ENCODE measurements around the gene CDK4. TPM values are rescaled to one million over a fixed set of nuclear protein-coding genes. Genes with fewer than 3 reads are reported as not detected.

Gene CDK4
- total RNA-seq, 1 experiment from 2014 or later, result 116 TPM

DNA sequence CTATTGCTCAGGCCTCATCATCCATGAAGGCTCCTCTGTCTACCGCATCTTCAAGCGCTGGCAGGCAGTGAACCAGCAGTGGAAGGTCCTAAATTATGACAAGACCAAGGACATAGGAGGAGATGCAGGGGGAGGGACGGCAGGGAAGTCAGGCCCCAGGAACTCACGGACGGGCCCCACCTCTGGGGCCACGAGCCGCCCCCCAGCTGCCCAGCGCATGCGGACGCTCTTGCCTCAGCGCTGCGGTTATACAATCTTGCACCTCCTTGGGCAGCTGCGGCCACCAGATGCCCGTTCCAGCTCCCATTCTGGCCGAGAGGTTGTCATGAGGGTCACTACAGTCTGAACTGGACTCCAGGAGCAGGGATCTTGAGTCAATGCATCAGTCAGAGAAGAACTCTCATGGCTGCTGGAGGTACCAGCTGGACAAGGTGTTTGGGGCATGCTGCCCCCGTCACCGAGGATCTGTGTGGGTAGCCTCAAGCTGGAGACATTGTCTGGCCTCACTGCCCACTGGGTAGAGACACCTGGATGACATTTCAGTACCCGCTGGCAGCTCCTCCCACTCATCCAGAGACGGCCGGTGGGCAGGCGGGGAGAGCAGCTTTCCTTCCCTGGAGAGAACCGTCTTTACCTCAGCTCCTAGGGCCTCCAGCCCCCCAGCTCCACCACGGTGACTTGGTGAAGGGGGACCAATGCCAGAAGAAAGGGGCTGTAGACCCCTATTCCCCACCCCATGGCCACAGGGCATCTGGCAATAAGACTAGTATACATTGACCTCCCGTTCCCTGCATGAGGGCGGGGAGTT, 6.6 kb upstream of the CDK4 start:
- DNase-seq (ENCODE audit: extremely low read depth, low read depth), result no peak

DNA sequence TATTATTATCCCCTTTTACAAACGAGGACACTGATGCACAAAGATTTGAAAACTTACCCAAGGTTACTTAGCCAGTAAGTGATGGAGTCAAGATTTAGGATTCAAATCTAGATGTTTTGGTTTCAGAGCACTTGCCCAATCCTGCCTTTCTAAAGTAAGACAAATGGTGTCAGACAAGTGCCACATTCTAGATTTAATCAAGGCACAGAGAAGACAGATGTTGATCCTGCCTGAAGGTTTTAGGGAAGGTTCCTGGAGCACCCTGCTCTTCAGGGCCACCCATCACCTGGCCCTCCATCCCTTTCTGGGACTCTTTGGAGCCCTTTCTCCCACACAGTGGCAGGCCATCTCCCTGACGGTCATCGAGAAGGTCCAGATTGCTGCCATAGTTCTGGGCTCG, 5.7 kb upstream of the CDK4 start:
- no peak for DNase-seq (ENCODE audit: extremely low read depth, low read depth)

DNA sequence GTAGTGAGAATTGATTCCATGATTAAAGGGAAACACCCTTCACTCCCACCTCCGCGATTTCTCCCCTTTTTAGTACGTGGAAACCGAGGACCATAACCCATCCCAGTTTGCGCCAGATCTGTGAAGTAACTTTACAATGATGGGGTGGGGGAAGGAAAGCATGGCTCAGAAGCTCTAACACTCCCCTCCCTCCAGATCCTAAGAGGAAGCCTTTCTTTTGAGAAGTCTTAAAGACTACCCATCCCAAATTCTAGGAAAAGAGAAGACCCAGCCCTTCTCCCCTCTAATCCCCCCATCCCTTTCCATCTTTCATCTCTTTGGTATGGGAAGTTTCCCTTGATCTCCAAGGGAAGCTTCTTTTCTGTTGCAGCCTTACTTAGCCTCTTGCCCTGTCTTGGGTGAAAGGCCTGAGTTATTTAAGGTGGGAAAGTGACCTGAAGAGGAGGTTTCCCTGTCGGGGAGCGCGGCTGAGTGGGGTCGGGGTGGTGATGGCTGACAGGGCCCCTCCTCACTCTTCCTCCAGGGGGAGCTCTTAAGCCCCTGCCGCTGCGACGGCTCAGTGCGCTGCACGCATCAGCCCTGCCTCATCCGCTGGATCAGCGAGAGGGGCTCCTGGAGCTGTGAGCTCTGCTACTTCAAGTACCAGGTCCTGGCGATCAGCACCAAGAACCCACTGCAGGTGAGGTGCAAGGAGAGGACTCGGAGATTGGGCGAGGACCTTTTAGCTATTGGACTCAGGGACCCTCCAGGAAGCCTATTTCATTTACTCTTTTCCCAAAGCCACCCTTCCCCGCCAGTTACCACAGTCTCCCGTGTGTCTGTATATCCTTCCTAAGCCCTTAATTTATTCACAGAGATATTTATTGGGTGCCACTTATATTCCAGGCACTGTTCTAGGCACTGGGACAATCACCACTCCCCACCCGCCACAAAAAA, 4.6 kb upstream of the CDK4 start:
- no peak for DNase-seq (ENCODE audit: extremely low read depth, low read depth)

DNA sequence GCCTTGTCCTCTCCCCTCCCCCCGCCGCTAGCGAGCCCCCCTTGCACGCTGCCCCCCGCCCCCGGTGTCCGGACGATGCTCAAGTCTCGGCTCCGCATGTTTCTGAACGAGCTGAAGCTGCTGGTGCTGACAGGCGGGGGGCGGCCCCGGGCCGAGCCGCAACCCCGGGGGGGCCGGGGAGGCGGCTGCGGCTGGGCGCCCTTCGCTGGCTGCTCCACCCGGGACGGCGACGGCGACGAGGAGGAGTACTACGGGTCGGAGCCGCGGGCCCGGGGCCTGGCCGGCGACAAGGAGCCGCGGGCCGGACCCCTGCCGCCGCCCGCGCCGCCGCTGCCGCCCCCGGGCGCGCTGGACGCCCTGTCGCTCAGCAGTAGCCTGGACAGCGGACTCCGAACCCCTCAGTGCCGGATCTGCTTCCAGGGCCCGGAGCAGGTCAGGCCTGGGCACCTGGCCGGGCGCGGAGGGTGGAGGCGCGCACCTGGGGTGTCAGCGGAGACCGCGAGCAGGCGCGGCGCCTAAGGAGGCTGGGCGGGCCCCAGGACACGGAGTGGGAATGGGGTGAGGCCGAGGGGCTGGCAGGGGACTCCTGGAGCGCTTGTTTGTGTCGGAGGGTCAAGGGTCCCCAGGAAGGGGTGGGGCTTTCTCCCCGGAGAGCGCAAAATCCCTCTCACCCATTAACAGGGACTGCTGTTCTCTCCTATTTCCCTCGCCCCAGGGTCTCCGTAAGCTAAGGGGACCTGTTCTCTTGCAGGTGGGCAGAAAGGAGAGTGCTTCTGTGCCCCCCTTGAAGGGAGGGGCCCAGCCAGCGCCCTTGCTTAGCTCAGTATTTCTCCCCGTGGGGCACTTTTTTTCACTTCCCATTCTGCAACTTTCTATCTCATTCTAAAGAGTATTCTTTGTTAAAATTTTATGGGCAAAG, 3.6 kb upstream of the CDK4 start:
- DNase-seq (ENCODE audit: extremely low read depth, low read depth), result no peak

DNA sequence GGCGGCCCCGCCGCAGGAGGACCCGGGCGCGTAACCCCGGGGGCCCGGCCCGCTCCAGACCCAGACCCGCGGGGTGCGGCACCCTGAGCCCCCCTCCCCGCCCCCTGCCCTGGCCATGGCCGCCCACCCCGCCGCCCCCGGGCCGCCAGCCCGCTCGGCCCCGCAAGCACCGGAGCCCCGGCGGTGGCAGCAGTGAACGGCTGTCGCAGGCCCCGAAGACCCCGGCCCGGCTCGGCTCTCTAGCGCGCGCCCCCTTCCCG, 3.0 kb upstream of the CDK4 start:
- DNase-seq (ENCODE audit: extremely low read depth, low read depth), result no peak

DNA sequence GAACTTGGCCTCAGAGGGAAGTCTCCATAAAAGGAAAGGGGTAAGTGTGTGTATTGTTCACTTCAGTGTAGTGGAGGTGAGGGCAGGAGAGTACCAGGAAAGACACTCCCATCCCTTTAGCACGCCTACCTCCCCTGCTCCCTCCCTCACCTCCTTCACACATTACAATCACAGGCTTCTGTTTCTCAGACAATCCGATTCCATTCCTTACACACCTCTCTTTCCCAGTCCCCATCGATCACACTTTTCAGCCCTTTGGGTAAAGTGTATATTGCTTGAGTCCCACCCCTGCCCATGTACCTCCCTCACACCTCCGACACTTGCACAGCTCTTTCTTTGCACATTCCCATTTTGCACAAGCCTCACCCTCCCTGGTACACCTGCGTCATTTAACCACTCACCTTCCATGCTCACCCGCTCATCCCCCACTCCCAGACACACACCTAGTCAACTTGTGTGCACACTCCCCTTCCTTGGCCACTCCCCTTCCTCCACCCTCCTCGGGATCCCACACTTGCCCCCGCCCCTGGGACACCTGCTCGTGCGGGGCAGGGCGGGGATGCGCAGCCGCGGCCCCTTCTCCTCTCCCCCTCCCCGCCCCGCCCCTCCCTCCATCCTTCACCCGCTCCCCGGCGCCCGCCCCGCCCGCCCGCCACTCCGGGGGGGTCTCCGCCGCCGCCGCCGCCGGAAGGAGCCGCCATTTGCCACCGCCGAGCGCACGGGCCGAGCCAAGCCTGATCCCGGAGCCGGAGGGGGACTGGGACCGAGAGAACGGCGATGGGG, 2.5 kb upstream of the CDK4 start, which contains the start of gene MARCHF9:
Gene MARCHF9, plus strand, starts transcription at position 693 of the 783 bp plus-strand sequence. CDS start 426 bp downstream, outside the sequence.
- DNase-seq (ENCODE audit: extremely low read depth, low read depth), result no peak

DNA sequence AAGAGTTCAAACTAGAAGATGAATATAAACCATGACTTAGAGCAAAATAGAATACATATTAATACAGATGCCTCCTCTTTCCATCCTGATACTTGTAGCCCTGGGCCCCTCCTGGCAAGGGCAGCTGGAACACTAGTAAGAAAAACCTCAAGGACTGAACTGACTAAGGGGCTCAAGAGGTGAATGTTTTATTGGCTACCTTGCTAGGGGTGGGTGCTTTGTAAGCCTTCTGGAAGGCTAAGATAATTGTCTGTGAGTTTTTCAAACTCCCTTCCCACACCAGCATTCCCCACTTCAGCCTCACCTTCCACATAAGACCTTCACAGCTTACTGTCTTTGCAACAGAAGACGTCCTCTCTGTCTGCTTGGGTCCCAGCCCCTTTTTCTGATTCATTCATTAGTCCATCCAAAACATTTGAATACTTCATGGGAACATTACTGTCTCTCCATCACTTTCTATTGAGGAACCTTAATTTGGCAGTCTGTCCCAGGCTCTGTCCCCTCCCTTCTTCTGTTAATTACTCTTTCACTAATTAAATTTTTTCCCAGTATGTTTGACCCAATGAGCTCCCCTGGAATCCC, 1.7 kb upstream of the CDK4 start:
- DNase-seq (ENCODE audit: extremely low read depth, low read depth), result no peak

DNA sequence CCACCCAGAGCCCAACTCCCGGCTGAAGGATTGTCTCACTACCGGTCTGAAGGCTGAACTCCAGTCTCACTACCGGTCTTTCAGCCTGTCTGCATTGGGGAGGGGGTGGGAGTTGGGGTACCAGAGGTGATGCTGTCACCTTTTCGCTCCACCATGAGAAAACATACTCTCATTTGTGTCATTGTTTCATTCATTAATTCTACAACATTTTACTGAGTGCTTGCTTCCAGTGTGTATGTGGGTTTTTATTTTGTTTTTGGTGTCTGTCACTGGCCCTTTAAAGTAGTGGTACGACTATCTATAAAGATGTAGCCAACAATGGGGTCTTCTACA, 524 bp upstream of the CDK4 start:
- no peak for DNase-seq (ENCODE audit: extremely low read depth, low read depth)

DNA sequence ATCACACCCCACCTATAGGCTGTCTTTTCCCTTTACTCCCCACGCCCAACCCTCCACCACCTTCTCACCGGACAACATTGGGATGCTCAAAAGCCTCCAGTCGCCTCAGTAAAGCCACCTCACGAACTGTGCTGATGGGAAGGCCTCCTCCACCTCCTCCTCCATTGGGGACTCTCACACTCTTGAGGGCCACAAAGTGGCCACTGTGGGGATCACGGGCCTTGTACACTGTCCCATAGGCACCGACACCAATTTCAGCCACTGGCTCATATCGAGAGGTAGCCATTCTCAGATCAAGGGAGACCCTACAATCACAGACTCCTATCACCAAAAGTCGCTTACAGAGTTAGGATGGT, 700 bp downstream of the CDK4 start:
- DNase-seq (ENCODE audit: extremely low read depth, low read depth), result no peak

DNA sequence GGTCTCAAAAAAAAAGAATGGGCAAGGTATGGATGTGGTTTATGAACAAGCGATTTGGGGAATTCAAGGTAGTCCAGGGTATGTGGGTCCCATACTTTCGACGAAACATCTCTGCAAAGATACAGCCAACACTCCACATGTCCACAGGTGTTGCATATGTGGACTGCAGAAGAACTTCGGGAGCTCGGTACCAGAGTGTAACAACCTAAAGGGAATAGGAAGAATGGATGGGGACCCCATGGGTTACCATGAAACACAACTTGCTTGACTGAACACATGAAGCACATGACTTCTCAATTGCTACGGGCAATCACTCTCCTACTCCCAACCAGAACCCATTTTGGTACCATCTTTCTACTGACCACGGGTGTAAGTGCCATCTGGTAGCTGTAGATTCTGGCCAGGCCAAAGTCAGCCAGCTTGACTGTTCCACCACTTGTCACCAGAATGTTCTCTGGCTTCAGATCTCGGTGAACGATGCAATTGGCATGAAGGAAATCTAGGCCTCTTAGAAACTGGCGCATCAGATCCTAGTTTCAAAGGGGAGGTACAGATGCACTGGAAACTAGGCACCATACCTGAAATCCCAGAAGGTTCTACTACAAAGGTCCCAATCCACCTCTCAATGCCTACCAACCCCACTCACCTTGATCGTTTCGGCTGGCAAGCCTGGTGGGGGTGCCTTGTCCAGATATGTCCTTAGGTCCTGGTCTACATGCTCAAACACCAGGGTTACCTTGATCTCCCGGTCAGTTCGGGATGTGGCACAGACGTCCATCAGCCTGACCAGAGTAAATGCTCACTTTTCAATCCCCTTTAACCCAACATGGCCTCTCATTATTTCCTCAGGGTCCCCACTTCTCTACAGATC, 1.3 kb downstream of the CDK4 start:
- no peak for DNase-seq (ENCODE audit: extremely low read depth, low read depth)

DNA sequence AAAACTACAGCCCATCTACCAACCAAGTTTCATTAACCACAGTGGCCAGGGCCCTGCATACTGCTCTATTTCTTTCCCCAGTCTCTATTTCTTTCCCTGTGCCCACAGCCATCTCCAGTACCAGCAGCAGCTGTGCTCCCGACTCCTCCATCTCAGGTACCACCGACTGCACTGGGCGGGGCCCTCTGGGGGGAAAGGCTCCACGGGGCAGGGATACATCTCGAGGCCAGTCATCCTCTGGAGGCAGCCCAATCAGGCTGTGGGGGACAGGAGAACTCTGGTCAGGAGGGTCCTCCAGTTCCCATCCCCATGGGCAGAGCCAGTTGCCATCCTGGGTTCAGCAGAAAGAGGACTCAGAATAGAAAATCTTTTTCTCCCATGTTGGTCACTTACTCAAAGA, 3.0 kb downstream of the CDK4 start:
- no peak for DNase-seq (ENCODE audit: extremely low read depth, low read depth)

DNA sequence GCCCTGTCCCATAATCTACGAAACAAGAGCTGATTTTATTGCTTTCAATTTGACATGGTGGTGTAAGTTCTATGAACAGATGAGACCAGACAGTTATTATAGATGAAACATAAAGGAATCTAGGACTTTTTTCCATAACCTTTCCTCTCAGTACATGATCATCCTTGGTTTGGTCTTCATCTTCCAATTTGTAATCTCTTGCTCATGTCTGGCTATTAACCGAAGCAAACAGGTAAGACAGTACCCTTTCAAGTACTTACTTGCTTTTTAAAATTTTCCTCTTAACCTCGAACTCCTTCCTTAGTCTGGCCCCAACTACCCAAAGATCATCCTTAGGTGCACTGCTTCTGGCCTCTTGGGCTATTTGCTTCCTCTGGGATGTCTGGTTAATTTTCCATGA, 6.1 kb downstream of the CDK4 start:
- no peak for DNase-seq (ENCODE audit: extremely low read depth, low read depth)

DNA sequence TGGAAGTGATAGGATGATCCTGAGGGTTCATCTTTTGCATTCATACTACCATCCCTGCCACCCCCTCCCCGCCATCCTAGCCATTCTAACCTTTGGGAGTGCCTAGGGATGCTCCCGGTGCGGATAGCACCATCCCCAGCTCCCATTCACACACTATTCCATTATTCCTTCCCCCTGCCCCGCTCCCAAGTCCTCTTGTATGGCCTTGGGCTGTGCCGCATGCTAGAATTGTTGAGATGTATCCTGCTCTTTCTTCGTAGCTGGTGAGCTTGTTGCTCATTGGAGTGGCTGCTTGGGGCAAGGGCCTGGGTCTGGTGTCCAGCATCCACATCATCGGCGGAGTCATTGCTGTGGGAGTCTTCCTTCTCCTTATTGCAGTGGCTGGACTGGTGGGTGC, 6.6 kb downstream of the CDK4 start:
- DNase-seq (ENCODE audit: extremely low read depth, low read depth), result no peak

DNA sequence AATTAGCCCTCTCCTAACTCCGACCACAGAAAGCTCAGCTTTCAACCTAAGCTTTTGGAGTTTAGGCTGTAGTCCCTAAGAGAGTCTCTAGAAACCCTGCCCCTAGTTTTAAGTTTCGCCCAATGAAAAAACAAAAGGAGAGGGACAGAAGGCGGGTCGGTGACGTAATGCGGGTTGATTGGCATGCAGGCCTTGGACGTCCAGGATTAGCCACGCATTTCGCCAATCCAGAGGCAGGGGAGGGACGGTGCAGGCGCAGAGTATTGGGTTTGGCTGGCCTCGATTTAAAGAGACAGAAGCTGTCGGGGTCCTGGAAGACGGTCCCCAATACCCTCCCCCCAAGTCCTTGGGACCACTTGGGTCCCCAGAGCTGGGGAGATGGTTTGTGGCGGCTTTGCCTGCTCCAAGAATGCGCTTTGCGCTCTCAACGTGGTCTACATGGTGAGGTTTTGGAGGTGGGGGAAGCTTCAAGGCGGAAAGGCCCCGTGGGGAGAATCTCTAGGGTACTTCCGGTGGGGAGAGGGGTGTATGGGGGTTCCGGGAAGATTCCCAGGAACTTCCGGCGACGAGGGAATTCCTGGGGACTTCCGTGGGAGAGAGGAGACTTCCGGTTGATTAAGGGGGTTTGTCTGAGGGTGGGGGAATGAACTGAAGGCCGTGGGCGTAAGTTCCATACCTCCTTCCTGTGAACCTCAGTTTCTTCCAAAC, 7.2 kb downstream of the CDK4 start, which contains the start of gene TSPAN31:
Gene TSPAN31, plus strand, starts transcription at position 263 of the 708 bp plus-strand sequence. Its CDS starts 116 bp downstream, at position 379.
- peak; percentile 98 for DNase-seq (ENCODE audit: extremely low read depth, low read depth)

DNA sequence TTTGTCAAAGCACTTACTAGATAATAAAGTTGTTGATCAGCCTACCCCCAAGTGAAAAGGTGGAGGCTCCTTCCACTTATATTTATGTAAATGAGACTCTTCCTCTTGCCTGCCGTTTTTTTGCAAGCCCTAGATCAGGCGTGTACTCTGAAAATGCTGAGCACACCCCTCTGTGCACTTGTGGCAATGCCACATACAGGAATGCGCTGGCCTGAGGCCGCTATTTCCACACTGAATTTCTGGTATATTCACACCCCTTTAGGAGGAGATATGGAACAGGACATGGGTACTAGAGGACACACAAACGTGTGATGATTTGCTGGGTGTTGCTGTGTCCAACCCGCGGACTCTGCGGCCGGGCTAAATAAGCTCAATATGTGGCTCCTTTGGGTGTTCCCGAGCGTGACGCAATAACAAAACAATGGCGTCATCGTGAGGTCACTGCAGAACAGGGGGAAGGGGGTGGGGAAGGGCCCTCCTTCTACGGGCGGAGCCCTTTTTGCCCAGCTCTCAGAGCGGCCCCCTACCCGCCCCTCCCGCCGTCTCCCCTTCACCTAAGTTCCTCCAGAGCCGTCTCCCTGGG, 7.8 kb downstream of the CDK4 start:
- DNase-seq (ENCODE audit: extremely low read depth, low read depth), result peak; percentile 77

DNA sequence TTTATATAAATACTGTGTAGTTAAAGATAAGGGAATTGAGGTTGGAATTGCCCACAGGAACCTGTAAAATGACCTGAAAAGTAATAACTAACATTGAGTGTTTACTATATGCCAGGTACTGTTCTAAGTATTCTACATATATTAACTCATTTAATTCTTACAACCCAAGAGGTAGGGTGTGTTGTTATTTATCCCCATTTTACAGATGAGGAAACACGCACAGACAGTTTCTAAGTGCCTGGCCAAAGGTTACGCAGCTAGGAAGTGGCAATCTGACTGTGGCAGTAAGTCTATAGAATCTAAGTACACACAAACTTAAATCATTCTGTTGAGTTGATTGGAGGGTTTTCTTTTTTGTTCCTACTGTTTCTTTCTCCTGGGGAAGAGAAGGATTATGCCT, 8.3 kb downstream of the CDK4 start:
- DNase-seq (ENCODE audit: extremely low read depth, low read depth), result no peak

DNA sequence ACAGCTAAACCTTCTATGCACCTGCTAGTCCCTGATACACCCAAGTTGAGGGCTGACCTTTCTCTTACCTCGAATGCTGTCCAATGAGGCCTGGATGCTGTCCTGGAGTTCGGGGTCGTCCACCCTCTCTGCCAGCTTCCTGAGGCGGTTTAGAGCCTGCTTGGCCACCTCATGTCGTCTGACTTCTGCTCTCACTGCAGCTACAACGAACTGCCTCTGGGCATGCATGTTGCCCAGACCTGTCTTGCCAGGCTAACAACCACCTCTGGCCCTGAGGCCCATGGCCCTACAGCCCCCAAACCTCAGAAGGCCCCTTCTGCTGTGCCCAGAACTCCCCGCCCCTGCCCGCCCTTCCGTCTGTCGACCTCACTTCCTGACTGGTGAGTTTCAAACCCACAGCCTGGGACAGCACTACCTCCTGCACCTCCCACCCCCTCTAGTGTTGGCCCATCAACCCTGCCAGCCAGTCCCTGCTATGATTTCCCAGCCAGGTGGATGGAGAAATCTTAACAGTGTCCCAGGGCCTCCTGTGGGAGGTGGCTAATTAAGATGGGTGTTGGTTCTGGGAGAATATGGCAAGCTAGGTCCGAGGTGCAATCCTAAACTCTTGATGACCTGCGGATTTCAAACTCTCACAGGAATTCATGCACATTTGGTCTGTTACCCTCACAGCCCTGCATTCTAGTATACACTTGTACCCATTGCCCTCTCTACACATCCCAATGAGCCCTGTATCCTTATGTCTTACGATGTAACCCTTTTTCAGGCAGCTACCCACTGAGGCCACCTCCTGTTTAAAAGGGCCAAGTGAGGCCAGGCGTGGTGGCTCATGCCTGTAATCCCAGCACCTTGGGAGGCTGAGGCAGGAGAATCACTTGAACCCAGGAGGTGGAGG, 10.0 kb downstream of the CDK4 start:
- DNase-seq (ENCODE audit: extremely low read depth, low read depth), result no peak

All from NCI-H460 (cell line).